Measurements from ENCODE around the gene ZC3H14.
A peak's percentile ranks its signal among the peaks of the same experiment; 100 is the strongest.

Gene ZC3H14

GRCh38 chr14:88562831-88563686 is at the start of gene ZC3H14:
Gene ZC3H14, plus strand, starts transcription at chr14:88563037. Its CDS starts 97 bp downstream, at chr14:88563134.
- no peak for TF ChIP-seq CTCF (IDR thresholded peaks at IDR 0.05; ENCODE audit: insufficient read depth, low read length, missing control alignments)
- H3K4me3 ChIP-seq (ENCODE audit: low read depth, low read length), result peak within 1 kb of the TSS; percentile 90
- POLR2A ChIA-PET, result no interaction called here
- CTCF ChIA-PET, result interaction anchor here (2.6 to 4.1 kb wide), 2 partner anchors 70 to 71 kb away, joined by 9 to 54 read pairs; no protein-coding TSS in a partner anchor
- DNase-seq (ENCODE audit: low read depth, low spot score), result no peak

- no peak overlapping the region for H3K4me3 ChIP-seq (ENCODE audit: low read depth, low read length)
- ChIA-PET POLR2A (no interaction called here), CTCF (interaction anchor here (1.0 to 2.3 kb wide), 3 partner anchors 12 to 44 kb away, joined by 3 to 10 read pairs (median 5); no protein-coding TSS in a partner anchor)
- TF ChIP-seq CTCF (IDR thresholded peaks at IDR 0.05; ENCODE audit: insufficient read depth, low read length, missing control alignments), result no peak
- DNase-seq (ENCODE audit: low read depth, low spot score), result no peak
These were observed 47.2 kb upstream of the ZC3H14 start for GRCh38 chr14:88515499-88516221.

DNA sequence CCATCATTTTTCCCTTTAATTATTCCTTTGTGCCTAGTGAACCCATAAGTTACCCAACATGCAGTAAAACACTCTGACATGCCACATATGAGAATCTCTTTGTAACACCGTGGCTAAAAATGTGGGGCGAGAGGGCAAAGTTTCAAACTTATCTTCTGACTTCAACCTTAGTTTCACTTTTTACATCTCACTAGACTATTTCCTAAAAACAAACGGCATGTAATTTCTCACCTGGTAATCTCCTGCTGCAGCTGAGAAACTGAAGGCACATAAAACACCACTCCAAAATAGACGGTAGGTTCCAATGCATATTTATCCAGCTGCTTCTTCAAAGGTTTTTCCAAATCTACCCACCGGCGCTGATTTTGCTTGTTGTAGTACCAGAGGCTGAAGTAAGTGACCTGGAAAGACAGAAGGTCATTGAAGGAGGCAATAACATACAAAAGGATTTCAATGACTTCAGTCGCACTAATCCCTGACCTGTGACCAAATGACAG is 45.9 kb upstream of the ZC3H14 start:
- no peak for TF ChIP-seq CTCF (IDR thresholded peaks at IDR 0.05; ENCODE audit: insufficient read depth, low read length, missing control alignments)
- no peak overlapping the region for H3K4me3 ChIP-seq (ENCODE audit: low read depth, low read length)
- ChIA-PET CTCF (interaction anchor here (1.4 kb wide), 1 partner anchor 25 kb away, joined by 4 read pairs; no protein-coding TSS in a partner anchor), POLR2A (no interaction called here)
- DNase-seq (ENCODE audit: low read depth, low spot score), result no peak

DNA sequence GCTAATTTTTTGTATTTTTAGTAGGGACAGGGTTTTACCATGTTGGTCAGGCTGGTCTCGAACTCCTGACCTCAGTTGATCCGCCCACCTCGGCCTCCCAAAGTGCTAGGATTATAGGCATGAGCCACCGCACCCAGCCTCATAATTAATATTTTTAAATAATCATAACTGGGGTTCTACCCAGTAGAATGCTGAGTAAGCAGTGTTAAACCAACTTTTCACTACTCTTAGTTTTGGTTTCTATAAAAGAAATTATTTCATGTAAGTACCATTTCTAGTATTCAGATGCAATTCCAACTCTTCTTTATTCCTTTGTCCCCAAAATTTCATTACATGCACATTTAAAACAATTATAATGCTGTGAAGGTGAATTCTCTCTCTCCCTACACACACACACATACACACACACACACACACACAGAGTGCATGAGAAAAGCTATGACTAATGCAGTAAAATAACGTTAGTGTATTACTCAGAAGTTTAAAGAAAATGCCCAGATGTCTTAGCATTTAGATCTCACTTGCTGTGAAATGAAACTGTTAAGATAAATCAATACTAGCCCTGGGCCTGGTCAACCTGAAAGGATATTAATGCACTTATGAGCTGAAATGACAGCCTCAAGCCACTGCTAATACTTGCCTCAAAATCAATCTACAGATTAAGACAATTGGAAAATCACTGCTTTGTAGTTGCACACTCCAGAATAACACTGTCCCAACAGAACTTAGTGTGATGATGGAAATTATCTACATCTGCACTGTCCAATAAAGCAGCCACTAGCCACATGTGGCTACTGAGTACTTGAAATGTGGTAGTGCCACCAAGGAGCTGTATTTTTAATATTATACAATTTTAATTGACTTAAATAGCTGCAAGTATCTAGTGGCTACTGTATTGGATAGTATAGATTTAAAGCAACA is 44.0 kb upstream of the ZC3H14 start:
- DNase-seq (ENCODE audit: low read depth, low spot score), result peak; percentile 40
- no peak overlapping the region for H3K4me3 ChIP-seq (ENCODE audit: low read depth, low read length)
- ChIA-PET CTCF (no interaction called here), POLR2A (no interaction called here)
- TF ChIP-seq CTCF (IDR thresholded peaks at IDR 0.05; ENCODE audit: insufficient read depth, low read length, missing control alignments), result no peak

DNA sequence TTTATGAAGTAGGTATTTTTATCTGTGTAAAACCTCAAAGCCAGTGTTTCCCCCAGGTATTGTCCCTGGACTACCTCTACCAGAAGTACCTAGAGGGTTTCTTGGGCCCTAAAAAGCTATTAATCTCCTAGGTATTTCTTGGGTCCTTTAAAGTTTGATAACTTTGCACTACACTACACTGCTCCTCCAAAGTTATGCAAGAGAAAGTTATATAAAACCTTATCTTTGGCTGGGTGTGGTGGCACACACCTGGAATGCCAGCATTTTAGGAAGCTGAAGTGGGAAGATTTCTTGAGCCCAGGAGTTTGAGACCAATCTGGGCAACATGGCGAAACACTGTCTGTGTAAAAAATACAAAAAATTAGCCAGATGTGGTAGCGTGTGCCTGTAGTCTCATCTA is 42.9 kb upstream of the ZC3H14 start:
- POLR2A ChIA-PET, result no interaction called here
- CTCF ChIA-PET, result no interaction called here
- TF ChIP-seq CTCF (IDR thresholded peaks at IDR 0.05; ENCODE audit: insufficient read depth, low read length, missing control alignments), result no peak
- H3K4me3 ChIP-seq (ENCODE audit: low read depth, low read length), result no peak overlapping the region
- DNase-seq (ENCODE audit: low read depth, low spot score), result no peak

Measured in AG04449 (cell line).